ENCODE data around the gene DIPK1C.

- no peak for TF ChIP-seq CTCF (IDR thresholded peaks at IDR 0.05 in 8 of 11, conservative IDR thresholded peaks at IDR 0.05 in 3 of 11)
- TF ChIP-seq POLR2A (IDR thresholded peaks at IDR 0.05): no peak
Observed at GRCh38 chr18:74479486-74480148, 22.5 kb upstream of the DIPK1C start.

Data from spleen (tissue), 7 donors.